GM15510 (cell line): ENCODE measurements around the gene MYL12A.

ENCODE experiments used
- POLR2A ChIP-seq: IDR thresholded peaks from 3 replicates; pipeline ENCODE4 v1.6.1; 2011; ENCODE audit warnings: borderline replicate concordance; ENCODE audit not compliant: insufficient read length; ENCODE audit errors: extremely low read depth

Gene MYL12A

DNA sequence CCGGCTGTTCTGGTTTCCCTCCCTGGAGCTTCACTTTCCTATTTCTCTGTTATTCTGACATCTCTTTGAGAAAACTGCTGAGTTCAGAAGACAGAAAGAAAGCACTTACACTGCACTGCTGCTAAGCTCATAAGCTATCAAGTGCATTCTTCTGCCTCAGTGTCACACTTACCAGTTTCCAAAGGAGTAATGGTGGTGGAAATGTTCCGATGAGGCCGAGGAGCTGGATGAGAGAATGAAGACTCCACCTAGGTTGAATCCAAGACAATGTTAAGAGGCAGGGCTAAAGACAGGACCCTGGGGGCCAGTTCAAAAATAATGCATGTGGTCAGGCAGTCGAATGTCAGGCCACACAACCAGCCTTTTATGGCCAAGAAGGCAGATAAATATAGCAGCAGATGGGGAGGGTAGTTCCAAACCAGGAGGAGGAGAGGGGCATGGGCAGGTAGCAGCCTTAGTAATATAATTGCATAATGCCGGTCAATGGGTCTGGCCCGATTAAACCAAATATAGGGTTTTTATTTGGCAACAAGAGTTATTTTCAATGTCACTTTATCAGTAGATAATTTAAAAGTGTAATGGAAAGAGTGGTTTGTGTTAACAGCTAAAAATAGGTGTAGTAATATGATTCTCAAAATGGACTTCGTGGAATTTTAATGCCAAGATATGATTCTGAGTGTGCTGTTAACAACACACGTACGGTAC is 27.8 kb upstream of the MYL12A start, which contains the start of gene MYOM1:
TSS of gene MYOM1 (minus strand) at position 338 of the 705 bp plus-strand sequence. CDS start 4,745 bp downstream, outside the sequence.
- TF ChIP-seq POLR2A: no peak

DNA sequence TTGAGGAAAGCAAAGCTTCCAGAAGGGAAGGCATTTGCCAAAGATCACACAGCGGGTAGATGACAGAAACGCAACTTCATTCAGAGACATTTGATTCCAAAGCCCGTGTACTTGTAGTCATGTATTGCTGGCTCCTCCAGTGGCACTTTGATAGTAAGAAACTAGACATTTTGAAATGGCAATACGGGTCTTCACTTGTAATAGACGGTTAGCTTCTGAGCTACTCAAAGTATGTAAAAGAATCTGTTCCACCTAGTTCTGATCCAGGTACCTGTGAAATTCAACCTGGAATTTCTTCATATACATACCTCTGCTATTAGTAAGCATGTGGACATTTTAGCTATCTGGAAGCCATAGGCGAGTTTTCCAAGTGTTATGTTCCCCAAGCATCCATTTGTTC is 26.1 kb upstream of the MYL12A start:
- no peak for TF ChIP-seq POLR2A

- no peak for TF ChIP-seq POLR2A
Measured at GRCh38 chr18:3223356-3223755, 24.2 kb upstream of the MYL12A start.

- TF ChIP-seq POLR2A: no peak
Measured at GRCh38 chr18:3224223-3224622, 23.4 kb upstream of the MYL12A start.

DNA sequence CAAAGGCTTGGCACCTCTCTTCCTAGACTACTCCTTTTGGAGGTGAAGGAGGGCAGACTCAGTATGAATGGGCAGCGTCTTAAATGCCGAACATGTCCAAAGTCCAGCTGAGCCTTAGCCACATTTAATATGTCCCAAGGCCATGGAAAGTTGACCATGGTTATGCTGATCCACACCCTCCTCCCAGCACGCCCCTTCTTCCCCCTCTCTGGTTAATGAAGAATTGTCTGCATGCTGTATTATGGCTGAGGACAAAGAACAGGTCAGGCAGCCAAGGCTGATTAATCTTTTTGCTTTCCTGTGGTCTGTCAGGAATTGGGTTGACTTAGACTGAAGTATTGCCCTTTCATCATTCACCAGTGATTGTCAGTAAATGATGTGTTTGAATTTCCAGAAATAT is 22.0 kb upstream of the MYL12A start:
- no peak for TF ChIP-seq POLR2A

DNA sequence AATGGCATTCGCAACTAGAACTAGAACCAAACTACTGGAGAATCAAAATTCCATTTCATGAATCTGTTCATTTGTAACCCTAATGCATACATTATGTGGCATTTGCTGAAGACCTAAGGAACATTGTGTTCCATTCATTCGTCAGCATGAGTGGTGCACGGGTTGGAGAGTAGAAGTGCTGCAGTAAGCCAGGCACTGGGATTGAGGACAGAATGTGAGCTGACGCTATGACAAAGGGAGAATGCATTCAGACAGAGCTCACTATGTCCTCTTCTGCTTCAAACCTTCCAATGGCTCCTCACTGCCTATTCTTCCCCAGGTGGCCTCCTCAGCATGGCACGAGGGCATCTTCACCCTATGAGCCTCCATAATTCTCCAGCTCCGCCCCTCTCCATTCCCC is 21.6 kb upstream of the MYL12A start:
- TF ChIP-seq POLR2A: no peak

DNA sequence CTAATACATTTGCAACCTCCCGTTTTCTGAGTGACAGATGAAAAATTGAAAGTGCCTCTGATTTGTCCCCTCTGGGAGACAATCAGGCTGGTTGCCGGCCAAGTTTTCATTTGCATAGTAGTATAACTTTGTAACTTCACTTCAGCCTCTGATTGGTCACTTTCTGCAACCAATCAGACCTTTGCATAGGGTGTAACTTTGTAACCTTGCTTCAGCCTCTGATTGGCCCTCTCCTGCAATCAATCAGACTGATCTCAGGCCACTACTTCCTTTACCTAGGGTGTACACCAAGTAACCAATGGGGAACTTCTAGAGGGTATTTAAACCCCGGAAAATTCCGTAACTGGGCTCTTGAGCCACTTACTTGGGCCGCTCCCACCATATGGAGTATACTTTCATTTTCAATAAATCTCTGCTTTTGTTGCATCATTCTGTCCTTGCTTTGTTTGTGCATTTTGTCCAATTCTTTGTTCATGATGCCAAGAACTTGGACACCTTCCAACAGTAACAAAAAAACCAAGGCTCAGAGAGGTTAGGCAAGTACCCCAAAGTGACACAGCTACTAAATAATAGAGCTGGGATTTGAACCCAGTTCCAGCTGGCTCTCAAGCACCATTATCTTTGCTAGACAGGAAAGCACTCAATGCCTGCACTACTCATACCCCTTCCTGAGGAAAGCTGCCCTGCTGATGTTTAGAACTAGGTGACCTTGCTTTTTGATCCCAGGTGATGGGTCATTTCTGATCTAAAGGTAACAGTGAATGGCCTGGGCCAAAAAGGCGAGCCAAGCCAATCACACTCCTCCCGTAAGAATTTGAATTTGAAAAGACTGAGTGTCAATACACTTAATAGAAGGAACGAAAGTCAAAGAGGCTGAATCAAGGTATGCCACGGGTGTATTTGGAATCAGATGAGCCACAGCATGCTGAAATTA is 16.9 kb upstream of the MYL12A start:
- no peak for TF ChIP-seq POLR2A

GRCh38 chr18:3233004-3233403 is 14.6 kb upstream of the MYL12A start:
- no peak for TF ChIP-seq POLR2A

DNA sequence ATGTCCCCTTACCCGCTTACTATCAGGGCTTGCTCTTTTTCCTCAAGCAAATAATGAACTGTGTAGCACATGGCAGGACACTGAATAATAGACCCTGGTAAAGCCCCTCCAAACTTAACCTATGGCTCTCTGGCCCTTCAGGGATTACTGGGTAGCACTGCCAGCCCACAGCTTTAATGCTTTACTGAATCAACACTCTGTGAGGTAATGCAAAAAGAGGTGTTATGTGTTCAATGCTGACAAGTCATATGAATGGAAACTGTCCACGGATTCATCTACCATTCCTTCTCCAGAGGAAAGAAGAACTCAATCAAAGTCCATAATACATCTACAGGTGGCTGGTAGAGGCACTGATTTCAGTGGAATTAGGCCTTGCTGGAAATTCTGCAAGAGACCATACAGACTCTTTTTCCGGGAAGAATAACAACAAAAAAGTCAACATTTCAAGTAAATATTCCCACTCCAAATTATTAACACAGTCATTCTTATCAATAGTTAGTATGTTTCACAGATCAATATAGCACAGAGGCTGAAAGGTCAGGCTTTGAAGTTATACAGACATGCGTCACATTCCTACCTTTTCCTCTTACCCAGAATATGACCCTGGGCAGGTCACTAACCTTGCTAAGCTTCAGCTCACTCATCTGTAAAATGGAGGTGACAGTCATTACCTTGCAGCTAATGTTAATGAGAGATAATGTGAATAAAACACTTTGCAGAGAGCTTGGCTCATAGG is 14.0 kb upstream of the MYL12A start:
- no peak for TF ChIP-seq POLR2A

DNA sequence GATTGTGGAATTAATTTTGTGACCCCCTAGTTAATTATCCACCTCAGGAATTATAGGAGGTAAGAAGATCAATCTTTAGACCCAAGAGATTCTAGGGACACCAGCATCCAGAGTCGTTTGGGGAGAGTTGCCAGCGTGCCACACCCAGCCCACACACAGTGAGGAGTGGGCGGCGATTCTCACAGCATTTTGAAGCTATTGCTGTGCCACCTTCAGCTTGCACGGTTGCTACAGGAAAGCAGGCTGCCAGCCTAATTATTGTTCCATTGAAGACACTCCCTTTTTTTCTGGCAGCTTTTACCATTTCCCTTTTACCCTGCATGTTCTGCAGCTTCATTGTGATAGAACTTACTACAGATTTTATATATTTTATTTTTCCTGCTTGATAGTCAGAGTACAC is 13.1 kb upstream of the MYL12A start:
- TF ChIP-seq POLR2A: no peak

DNA sequence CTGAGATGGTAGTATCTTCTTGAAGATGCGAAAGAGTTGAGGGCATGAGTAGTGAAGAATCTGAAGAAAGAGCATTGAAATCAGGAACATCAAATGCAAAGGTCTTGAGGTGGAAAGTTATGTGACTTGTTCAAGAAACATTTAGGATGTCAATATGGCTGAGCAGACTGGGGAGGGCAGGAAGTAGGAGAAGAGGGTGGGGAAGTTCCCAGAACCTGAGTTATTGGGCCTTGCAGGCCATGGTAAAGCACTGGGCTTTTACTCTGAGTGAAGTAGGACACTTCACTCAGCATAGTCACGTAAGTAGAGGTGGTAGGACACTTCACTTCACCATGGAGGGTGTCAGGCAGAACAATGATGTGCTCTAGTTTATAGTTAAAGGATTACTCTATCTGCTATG is 11.8 kb upstream of the MYL12A start:
- TF ChIP-seq POLR2A: no peak

- no peak for TF ChIP-seq POLR2A
Measured at GRCh38 chr18:3236470-3236869, 11.1 kb upstream of the MYL12A start.

DNA sequence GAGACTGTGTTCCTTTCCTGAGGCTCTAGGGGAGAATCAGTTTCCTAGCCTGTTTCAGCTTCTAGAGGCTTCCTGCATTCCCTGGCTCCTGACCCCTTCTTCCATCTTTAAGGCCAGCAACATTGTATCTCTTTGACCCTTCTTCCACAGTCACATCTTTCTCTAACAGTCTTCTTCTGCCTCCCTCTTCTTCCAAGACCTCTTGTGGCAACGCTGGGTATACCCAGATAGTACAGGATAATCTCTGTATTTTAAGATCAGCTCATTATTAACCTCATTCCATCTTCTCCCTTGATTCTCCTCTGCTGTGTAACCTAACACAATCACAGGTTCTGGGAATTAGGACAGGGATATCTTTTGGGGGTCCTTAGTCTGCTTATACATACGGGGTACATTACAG is 8.9 kb upstream of the MYL12A start:
- TF ChIP-seq POLR2A: no peak

- TF ChIP-seq POLR2A: no peak
Measured at GRCh38 chr18:3245185-3245564, 2.4 kb upstream of the MYL12A start.

- TF ChIP-seq POLR2A: peak; percentile 34
Measured at GRCh38 chr18:3245853-3246634, 1.6 kb upstream of the MYL12A start.

DNA sequence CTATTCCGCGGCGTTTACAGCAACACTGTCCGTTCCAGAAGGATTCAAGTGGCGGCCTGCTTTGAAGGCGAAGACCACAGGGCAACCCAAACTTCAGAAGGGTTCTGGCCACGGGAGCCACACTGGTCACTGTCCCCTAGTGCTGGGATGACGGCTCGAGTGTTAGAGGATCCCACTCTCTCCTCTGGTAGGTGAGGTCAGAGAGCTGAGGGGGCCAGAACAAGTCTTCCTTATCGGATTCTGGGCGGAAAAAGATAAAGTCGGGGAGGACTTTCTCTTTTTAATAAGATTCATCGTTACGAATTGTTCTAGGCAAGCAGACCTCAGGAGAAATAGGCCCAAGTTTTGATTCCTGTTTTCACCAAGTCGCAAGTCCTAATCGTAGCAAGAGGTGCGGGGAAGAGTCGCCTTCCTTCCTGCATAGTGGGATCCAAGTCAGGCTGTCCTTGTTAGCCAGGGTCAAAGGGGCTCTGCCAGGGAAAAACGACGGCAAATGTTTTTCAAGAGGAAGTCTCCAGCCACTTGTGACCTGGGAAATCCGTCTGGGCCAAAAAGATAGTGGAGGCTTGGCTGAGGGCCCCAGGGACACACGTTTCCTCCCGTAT is 864 bp upstream of the MYL12A start:
- no peak for TF ChIP-seq POLR2A
